ENCODE measurements around the gene OPRL1.

DNA sequence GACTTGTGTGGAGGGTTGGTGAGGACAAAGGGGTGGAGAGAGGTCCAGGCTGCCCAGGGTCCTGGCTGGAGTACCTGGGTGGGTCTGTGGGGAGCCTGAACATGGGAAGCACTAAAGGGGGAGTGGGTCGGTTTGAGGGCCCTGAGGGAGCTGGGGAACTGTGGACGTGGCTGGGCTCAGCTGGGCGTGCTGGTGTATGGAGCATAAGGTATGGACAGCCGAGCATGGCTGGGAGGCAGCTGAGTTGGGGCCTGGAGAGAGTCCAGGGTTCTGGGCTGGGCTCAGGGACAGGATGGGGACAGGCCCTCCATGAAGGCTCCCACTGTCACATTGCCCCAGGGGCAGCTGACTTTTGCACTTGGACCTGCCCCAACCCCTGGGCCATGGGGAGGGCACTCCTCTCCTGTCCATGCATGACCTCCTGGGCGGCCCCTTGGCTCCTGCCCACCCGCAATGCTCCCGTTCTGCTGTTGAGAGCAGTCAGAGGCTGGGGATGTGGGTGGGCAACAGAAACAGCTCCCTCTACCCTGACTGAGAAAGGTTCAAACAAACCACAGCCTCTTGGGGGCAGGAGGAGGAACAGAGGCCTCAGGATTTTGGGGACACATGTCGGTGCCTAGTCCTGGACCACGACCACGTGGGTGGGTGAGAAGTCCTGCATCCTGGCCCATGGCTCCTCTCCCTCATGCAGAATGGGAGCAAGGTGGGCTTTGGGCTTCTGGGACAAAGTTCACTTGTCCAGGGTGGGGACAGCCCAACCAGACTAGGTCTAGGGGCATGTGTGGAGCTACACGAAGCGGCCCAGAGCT is 39.4 kb upstream of the OPRL1 start:
- TF ChIP-seq, protein P1, sequence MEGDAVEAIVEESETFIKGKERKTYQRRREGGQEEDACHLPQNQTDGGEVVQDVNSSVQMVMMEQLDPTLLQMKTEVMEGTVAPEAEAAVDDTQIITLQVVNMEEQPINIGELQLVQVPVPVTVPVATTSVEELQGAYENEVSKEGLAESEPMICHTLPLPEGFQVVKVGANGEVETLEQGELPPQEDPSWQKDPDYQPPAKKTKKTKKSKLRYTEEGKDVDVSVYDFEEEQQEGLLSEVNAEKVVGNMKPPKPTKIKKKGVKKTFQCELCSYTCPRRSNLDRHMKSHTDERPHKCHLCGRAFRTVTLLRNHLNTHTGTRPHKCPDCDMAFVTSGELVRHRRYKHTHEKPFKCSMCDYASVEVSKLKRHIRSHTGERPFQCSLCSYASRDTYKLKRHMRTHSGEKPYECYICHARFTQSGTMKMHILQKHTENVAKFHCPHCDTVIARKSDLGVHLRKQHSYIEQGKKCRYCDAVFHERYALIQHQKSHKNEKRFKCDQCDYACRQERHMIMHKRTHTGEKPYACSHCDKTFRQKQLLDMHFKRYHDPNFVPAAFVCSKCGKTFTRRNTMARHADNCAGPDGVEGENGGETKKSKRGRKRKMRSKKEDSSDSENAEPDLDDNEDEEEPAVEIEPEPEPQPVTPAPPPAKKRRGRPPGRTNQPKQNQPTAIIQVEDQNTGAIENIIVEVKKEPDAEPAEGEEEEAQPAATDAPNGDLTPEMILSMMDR (conservative IDR thresholded peaks at IDR 0.05): no peak
- TF ChIP-seq EZH2 (IDR thresholded peaks at IDR 0.05; ENCODE audit: low read depth): no peak

All from PC-9 (cell line).